NCI-H1105 (cell line): ENCODE results near the gene NPFFR1.
"Not testable (repeated sequence)": the region's sequence is repeated elsewhere in the genome, so short reads cannot be mapped to it uniquely, and the experiment has no call there.

Experiments
- DNase-seq: peaks from one replicate; lab custom pipeline; 2025; lab: John Stamatoyannopoulos, UW

The NPFFR1 gene

DNA sequence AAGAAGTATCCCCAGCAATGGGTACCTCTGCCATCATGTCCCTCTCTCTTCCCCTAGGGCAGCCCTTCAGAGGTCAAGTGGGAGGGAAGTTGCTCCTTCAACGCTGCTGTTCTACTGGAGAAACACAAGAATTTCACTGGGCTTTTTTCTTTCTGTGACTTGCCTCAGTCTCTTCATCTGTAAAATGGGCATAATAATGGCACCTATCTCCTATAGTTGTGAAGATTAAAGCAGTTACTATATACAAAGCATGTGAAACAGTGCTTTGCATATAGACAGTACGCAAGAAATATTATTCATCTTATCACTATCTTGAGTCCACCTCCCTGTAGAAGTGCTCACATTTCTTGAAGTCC lies 1.6 kb upstream of the NPFFR1 start:
- DNase-seq, result no peak

DNA sequence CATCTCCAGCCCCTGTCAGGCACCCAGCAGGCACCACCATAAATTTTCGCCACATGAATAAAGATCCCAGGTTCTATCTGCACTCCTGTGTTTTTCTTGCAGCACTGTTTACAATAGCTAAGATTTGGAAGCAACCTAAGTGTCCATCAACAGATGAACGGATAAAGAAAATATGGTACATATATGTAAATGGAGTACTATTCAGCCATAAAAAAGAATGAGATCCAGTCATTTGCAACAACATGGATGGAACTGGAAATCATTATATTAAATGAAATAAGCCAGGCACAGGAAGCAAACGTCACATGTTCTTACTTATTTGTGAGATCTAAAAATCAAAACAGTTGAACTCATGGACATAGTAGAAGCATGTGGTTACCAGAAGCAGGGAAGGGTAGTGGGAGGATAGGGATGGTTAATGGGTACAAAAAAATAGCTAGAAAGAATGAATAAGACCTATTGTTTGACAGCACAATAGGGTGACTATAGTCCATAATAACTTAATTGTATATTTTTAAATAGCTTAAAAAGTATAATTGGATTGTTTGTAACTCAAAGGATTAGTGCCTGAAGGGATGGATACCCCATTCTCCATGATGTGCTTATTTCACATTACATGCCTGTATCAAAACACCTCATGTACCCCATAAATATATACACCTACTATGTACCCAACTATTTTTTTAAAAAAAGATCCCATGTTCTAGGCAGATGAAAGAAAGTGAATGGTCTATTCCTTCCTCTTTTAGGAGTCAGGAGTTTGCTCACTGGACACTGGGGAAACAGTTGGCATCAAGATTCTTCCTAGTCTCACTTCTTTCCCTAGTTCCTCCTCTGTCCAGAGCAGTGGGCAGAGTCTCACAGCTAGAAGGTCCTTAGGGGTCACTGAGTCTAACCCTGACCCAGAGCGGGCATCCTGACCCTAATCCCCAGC lies 1.0 kb upstream of the NPFFR1 start:
- no peak for DNase-seq

- no peak for DNase-seq
Observed at GRCh38 chr10:70283071-70283444, 746 bp downstream of the NPFFR1 start.

GRCh38 chr10:70281609-70282008 lies 2.2 kb downstream of the NPFFR1 start:
- no peak for DNase-seq

- no peak for DNase-seq
Observed at GRCh38 chr10:70280099-70280498, 3.7 kb downstream of the NPFFR1 start.

DNA sequence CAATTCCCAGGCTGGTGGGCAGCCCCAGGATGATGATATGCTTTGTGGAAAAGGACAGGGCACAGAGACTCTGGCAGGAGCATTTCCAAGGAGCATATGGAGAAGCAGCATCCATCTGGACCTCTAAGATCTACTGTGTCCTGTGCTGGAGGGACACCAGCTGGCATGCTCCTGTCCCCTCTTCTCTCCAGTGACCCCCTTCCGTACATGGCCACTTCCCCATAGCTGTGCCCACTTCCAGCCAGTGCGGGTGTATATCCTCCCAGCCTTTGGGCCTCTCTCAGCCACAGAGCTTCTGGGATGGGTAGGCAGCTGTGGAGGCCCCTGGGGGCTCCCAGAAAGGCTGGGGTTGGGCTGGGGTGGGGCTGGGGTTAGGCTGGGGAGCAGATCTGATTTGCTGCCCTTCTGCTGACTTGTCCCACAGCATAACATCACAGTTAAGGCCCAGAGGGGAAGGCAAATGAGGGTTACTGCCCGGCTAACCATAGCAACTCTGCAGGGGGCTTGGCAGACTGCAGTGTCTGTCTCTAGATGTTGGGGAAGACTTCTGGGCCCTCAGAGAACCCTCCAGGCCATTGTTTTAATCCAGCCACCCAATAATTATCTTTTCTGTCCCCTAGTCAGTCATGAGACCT lies 6.3 kb downstream of the NPFFR1 start:
- DNase-seq, result no peak

GRCh38 chr10:70274643-70275042 lies 9.2 kb downstream of the NPFFR1 start:
- no peak for DNase-seq

DNA sequence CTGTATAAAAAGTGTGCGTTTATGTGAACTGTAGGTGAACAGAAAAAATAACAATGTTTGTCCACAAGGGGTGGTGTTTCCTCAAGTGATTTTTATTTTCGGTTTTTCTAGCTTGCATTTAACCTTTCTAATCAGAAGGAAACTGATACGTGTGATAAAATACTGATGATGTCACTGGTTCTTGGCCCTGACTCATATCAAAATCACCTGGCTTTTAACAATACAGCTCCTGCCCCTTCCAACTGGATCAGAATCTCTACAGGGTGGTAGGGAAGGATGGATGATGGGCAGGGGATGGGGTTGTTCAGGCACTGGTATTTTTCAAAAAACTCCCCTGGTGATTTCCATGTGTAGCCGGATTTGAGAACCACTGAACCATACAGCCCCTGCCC lies 10.9 kb downstream of the NPFFR1 start:
- no peak for DNase-seq

DNA sequence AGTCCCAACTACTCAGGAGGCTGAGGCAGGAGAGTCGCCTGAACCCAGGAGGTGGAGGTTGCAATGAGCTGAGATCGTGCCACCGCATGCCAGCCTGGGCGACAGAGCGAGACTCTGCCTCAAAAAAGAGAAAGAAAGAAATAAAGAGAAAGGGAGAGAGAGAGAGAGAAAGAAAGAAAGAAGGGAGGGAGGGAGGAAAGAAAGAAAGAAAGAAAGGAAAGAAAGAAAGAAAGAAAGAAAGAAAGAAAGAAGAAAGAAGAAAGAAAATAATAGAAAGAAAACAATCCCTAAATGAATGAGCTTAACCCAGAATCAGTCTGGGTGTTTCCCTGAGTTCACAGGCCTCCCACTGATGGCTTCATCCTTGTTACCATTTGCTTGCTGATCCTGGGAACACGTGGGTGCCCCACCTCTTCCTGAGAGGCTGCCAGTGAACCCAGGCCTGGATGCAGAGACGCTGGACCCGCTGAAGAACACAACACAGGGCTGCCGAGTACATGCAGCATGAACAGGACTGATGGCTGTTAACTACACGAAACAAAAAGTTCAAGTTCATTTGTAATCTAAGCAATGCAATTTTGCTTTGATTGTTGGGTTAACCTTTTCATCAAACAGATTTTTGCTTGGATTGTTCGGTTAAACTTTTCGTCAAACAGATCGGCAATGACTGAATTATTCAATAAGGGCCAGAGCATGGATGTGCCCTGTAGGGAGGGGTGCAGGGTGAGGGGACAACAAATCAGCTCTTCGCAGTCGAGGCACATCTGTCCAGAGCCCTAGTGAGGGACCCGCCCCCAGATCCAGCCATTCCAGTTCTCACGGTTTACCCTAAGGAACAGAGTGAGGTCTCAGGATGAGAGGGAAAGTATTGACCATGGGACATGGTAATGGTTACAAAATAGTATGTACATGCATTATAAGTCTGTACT lies 11.5 kb downstream of the NPFFR1 start:
- DNase-seq, result no peak

DNA sequence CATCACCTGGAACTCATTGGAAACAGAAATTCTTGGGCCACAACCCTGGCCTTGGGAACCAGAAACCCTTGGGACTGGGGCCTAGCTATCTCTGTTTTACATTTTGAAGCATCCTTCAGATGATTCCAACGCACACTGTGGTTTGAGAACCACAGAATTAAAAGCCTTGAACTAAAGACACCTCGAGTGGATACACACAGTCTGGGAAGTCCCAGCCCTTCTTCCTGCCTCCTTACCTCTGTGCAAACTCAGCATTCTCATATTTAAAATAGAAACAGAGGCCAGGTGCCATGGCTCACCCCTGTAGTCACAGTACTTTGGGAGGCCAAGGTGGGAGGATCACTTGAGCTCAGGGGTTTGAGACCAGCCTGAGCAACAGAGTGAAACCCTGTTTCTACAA lies 12.9 kb downstream of the NPFFR1 start:
- DNase-seq, result no peak

- no peak for DNase-seq
Observed at GRCh38 chr10:70269741-70270140, 14.1 kb downstream of the NPFFR1 start.

DNA sequence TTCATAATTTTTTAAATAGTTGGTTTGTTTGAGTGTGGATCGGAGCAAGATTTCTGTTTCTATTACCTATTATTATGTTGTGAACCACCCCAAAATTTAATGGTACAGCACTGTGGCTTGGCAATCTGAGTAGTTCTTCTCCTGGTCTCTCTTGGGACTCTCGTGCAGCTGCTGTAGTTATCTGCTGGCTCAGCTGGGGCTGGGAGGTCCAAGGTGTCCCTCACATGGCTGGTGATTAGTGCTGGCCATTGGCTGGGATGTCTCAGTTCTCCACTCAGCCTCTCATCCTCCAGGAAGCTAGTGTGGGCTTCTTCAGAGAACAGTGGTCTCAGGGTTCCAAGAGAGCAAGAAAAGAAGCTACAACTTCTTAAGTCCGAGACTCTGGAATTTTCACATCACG lies 15.4 kb downstream of the NPFFR1 start:
- DNase-seq, result no peak

DNA sequence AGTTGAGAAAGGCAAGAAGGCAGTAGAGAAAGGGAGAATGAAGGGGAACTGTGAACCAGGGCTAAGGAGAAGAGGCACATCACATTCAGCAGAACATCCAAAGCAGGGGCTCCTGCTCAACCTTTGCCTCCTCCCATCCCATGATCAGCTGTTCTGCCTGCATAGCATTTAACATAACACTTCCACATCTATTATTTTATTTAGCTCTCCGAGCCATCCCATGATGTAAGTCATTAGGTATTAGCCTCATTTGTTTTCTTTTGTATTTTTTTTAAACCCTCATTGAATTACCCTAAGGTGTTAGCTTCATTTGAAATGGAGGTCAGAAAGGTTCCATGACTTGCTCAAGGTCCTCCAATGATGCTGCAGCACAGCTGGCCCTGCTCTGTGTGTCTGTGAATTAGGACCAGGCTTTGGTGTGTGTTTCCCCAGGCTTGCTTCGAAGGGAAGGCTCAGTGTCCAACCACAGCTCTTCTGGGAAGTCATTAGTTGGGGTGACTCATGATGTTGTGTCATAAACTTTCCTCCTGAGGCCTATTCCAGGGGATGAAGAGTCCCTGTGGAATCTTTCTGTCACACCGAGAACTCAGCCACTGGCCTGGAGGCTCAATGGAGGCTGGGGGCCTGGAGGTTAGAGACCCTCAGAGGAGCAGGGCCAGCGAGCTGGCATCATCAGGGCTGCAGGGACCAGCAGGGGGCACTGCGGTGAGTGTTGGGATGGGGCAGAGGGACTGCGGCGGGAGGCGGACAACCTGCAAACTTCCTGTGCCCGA lies 16.5 kb downstream of the NPFFR1 start:
- DNase-seq, result no peak

DNA sequence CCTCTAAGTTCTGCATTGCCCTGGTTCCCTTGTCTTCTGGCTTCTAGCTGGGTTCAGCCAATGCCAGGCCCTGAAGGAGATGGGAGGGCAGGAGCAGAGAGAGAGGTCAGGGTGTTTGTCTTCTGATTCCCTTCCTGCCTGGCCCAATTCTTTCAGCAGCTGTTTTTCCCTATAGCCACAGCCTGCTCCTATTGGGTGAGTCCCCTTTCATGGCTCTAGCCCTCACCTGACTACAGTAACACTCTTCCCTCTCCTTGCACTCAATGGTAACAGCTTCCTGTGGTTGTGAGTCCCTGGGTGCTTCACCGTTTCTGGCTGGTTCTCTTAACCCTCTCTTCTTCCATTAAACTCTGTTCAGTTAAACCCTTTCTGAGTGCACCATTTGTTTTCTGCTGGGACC lies 17.1 kb downstream of the NPFFR1 start:
- no peak for DNase-seq

DNA sequence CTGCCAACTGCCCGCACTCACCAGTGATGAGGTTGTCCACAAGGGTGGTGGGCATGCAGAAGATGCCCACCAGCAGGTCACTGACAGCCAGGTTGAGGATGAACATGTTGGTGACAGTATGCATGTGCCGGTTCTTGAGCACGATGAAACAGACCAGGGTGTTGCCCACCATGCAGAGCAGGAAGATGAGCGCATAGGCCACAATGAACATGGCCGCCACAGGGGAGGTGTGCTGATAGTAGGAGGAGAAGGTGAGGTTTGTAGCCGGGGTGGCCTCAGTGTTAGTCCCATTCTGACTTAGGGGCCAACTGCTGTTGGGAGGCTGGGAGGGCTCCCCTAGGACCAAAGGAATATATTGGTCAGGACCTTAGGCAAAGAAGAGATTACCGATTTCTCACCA lies 17.7 kb downstream of the NPFFR1 start:
- no peak for DNase-seq

GRCh38 chr10:70265032-70265689 lies 18.6 kb downstream of the NPFFR1 start:
- no peak for DNase-seq

DNA sequence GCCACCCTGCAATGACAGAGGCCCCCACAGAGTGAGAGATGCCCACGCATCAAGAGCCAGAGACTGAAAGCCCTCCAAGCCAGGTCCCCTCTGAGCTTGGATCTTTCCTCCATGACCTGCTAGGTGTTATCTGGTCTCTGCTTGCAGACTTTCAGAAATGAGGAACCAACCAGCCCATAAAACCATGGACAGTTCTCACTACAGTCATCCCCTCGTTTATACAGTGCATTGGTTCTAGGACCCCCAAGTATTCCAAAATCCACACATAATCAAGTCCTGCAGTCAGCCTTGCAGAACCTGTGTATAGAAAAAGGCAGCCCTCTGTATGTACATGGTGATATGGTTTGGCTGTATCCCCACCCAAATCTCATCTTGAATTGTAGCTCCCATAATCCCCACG lies 23.1 kb downstream of the NPFFR1 start:
- DNase-seq, result no peak

- DNase-seq, result no peak
Observed at GRCh38 chr10:70260259-70260658, 23.5 kb downstream of the NPFFR1 start.

- DNase-seq, result no peak
Observed at GRCh38 chr10:70258216-70258615, 25.6 kb downstream of the NPFFR1 start.

DNA sequence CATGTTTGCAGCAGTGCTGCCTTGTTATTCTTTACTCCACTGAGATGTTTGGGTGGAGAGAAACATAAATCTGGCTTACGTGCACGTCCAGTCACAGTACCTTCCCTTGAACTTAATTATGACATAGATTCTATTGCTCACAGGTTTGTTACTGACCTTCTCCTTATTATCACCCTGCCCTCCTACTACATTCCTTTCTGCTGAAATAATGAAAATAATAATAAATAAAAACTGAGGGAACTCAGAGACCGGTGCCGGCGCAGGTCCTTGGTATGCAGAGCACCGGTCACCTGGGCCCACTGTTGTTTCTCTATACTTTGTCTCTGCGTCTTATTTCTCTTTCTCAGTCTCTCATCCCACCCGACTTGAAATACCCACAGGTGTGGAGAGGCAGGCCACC lies 26.0 kb downstream of the NPFFR1 start:
- DNase-seq, result not testable (repeated sequence)

- no peak for DNase-seq
Observed at GRCh38 chr10:70256463-70256862, 27.3 kb downstream of the NPFFR1 start.
